ENCODE results near the gene SRSF7. TPM values are rescaled to one million over a fixed set of nuclear protein-coding genes. Genes with fewer than 3 reads are reported as not detected.
A peak's percentile ranks its signal among the peaks of the same experiment; 100 is the strongest.
"Not testable (repeated sequence)": the region's sequence is repeated elsewhere in the genome, so short reads cannot be mapped to it uniquely, and the experiment has no call there.

The SRSF7 gene
- total RNA-seq, 1 donor from 2014 or later: 112 TPM

DNA sequence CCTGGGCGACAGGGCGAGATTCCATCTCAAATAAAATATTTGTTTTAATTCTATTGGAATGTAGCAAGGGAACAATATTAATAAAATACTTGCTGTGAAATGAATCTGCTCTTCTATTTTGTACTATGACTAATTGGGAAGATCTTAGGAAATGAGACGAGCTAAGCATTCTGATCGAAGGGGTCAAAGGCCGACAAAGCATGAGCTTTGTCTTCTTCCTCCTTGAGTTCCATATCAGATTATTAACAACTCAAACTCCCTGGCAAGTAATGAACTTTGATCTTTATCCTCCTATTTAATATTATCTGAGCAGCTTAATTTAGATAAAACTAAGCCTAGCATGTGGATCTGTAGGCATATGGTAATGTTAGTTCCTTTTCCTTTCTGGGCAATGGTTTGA is 42.4 kb upstream of the SRSF7 start:
- Histone ChIP-seq H3K9me3 (no peaks in the 10 kb centered on the region), H3K27me3 (no peaks in the 10 kb centered on the region), H3K4me1 (no peaks in the 10 kb centered on the region), H3K27ac (no peak overlapping the region), H3K36me3 (no peaks in the 10 kb centered on the region), H3K4me3 (no peak overlapping the region)
- ATAC-seq: no peak
- no peak for DNase-seq
- intact Hi-C loops (cut with DNase I): no loop called here
- TF ChIP-seq CTCF (IDR thresholded peaks at IDR 0.05): no peak

DNA sequence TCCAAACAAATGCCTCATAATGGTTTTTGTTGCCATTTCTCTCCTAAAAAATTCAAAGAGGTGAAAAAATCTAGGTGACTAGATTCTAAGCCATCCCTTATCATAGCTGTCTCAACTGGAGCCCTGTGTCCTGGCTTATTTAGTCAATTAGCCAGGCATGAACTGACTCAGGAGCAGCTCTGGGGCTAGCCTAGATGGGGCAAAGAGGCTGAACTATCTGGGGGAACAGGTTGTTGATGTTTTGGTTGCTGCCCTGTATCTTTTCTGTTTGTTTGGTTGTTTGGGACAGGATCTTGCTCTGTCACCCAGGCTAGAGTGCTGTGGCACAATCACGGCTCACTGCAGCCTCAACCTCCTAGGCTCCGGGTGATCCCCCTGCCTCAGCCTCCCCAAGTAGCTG is 41.6 kb upstream of the SRSF7 start:
- Histone ChIP-seq H3K27ac (no peak overlapping the region), H3K36me3 (no peaks in the 10 kb centered on the region), H3K4me1 (no peaks in the 10 kb centered on the region), H3K27me3 (no peaks in the 10 kb centered on the region), H3K4me3 (no peak overlapping the region), H3K9me3 (no peaks in the 10 kb centered on the region)
- intact Hi-C loops (cut with DNase I): no loop called here
- ATAC-seq (no peak), DNase-seq (no peak)
- no peak for TF ChIP-seq CTCF (IDR thresholded peaks at IDR 0.05)

GRCh38 chr2:38792321-38792720 is 41.2 kb upstream of the SRSF7 start:
- DNase-seq; H3K27ac ChIP-seq; H3K4me3 ChIP-seq; ATAC-seq; H3K27me3 ChIP-seq; H3K9me3 ChIP-seq; H3K36me3 ChIP-seq; intact Hi-C loops (cut with DNase I); H3K4me1 ChIP-seq: not testable (repeated sequence)

DNA sequence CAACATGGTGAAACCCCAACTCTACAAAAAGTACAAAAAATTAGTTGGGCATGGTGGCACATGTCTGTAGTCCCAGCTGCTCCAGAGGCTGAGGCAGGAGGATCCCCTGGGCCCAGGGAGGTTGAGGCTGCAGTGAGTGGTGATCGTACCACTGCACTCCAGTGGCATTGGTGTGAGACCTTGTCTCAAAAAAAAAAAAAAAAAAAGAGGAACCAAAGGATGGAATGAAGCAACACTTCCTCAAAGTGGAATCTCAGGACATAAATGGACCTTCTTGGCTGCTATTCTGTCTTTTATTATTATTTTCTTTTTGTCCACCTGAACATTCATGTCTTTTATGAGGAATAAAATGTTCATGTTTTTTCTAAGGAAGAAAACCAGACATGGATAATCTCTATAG is 40.6 kb upstream of the SRSF7 start:
- Histone ChIP-seq H3K9me3 (no peaks in the 10 kb centered on the region), H3K36me3 (no peaks in the 10 kb centered on the region), H3K4me1 (no peaks in the 10 kb centered on the region), H3K27ac (no peak overlapping the region), H3K27me3 (no peaks in the 10 kb centered on the region), H3K4me3 (no peak overlapping the region)
- intact Hi-C loops (cut with DNase I): no loop called here
- ATAC-seq (peak; percentile 44), DNase-seq (no peak)
- TF ChIP-seq CTCF (IDR thresholded peaks at IDR 0.05): no peak

DNA sequence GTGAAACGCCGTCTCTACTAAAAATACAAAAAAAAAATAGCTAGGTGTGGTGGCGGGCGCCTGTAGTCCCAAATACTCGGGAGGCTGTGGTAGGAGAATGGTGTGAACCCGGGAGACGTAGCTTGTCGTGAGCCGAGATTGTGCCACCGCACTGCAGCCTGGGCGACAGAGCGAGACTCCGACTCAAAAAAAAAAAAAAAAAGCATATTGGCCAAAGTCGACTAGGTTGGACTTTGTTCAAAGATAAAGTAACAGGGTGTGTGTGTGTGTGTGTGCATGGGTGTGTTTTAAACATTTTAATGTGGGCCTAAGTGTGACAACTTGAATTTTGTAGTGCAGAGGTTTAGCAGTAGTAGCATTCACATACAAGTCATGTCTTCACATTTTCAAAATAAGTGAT is 38.5 kb upstream of the SRSF7 start:
- intact Hi-C loops (cut with DNase I): no loop called here
- TF ChIP-seq CTCF (IDR thresholded peaks at IDR 0.05): no peak
- ATAC-seq: no peak

DNA sequence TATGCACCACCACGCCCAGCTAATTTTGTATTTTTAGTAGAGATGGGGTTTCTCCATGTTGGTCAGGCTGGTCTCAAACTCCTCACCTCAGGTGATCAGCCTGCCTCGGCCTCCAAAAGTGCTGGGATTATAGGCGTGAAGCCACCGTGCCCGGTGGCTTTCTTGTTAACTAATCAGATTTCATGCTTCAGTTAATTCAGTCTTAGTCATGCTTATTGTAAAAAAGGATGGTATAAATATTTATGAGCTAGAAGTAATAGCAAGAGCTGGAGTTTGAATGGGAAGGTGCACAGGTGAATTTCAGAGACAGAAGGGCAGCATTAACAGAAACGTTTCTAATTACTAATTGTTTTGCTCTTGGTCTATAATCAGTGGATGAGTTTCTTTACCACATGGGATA is 37.1 kb upstream of the SRSF7 start:
- Histone ChIP-seq H3K9me3 (no peaks in the 10 kb centered on the region), H3K27ac (no peak overlapping the region), H3K4me3 (no peak overlapping the region), H3K4me1 (peaks cover 3% of the 10 kb centered on the region), H3K27me3 (no peaks in the 10 kb centered on the region), H3K36me3 (no peaks in the 10 kb centered on the region)
- intact Hi-C loops (cut with DNase I): no loop called here
- ATAC-seq: no peak
- no peak for DNase-seq
- TF ChIP-seq CTCF (IDR thresholded peaks at IDR 0.05): no peak

More for the DNA sequence above, 38.5 kb upstream of the SRSF7 start:
- Histone ChIP-seq H3K27me3 (no peaks in the 10 kb centered on the region), H3K36me3 (no peaks in the 10 kb centered on the region), H3K4me3 (no peak overlapping the region), H3K4me1 (peaks cover 1% of the 10 kb centered on the region), H3K27ac (no peak overlapping the region), H3K9me3 (no peaks in the 10 kb centered on the region)
- no peak for DNase-seq

All from upper lobe of right lung (tissue), 1 donor.